NCI-H2081 treated with DMSO at 0.1 percent for 48 hours (cell line): ENCODE measurements around the gene UMODL1.
"Not testable (repeated sequence)": the region's sequence is repeated elsewhere in the genome, so short reads cannot be mapped to it uniquely, and the experiment has no call there.

Experiments used
- DNase-seq: peaks from one replicate; lab custom pipeline; 2025; lab: John Stamatoyannopoulos, UW

The UMODL1 gene

DNA sequence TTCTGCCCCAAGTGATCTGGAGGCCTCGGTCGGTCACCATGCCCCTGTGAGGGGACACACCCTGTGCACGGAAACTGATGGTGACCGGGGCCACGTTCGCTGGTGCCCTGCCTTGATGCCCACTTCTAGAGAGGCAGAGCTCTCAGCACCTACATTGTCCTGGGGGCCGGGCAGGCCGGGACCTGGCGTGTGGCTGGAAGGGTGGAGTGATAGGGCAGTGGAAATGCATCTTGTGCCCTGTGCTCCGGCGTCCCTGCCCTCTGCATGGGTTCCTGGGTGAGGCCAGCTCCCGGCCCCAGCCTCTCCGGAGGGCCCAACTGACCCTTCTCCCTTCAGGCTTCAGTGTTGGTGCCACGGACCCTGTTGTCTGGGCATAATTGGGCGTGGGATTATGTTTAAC is 11.0 kb upstream of the UMODL1 start:
- DNase-seq, result no peak

DNA sequence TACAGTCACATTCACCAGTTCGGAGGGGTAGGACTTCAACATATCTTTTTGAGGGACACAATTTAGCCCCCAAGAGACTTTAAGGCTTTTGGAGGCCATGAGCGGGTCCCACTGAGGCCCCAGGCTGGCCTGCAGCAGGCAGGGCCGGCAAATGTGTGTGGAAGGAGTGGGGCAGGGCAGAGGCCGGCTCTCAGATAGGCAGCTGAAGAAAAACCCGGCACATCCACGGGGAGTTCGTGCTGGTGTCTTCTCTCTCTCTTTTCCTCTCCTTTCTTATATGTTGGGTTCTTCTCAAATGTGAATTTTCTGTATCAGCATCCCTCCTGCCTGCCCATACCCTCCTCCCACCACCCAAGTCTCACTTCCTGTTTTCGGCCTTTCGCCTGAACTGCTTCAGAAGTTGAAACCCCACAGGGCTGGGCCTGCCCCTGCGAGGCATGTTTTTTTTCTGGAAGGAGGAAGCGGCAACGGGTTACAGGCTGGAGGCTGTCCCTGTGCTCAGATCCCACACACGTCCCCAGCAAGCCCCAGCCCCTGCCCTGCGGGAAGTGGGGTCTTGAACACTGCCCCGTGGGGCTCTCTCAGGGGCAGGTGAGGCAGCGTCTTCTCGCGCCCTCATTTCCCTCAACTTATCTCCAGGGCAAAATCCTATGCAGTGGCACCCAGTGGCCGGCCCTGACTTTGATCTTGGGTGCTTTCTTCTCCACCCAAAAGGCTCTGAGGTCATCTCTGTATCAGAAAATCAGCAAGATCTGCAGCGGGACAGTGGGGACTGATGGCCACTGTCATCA is 9.7 kb upstream of the UMODL1 start:
- DNase-seq, result no peak

DNA sequence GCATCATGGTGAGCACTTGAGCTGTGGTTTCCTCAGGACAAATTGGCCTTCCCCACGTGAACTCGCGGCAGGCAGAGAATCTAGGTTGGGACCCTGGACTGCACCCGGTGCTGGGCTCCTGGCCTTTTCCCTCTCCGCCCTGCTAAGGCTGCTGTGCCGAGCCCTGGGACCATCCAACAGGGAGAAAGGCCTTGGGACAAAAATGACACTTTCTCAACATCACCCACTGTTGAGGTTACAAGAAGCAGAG is 9.2 kb upstream of the UMODL1 start:
- DNase-seq, result no peak

DNA sequence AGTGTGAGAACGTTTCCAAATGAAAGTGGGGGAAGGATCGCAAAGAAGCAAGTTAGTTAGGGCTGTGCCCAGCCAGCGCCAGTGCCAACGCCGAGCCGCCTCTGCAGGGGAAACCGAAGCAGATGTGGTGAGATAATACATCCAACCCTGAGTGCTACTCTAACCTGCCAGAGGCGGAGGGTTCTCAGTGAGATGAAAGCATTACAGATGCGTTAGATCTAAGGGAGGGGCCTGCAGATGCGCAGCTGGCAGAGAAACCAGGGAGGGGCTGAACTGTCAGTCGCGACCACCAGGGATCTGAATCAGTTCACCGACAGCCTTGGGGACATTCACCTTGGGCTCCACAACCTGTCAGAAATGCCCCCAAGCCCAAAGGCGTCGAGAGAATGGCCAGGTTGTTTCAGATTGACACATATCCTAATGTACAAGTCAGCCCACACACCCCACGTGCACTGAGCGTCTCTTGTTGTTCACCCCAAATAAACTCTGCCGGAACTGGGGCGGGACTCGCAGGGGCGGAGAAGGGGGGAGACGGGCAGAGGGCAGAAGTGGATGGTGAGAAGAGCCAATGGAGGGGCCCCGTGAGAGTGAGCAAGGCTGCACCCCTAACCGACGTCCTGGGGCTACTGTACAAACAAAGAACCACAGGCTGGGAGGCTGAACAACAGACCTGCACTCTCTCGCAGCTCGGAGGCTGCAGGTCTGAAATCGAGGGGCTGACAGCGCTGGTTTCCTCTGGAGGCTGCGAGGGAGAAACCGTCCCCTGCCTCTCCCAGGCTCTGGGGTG is 8.7 kb upstream of the UMODL1 start:
- DNase-seq, result no peak

DNA sequence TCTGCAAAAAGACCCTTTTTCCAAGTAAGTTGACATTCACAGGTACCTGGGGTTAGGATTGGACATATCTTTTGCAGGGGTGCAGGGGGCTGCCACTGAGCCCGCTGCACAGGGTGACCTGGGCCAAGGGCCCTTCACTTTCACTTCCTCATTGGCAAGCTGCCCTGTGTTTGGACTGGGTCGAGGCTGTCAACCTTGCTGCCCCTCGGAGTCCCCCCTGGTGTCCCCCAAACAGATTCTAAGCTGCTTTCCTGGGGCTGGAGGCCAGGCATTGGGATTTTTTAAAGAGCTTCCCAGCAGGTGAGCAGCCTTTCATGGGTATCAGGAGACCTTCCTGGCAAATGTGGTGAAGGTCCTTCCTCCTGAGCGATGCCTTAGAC is 7.9 kb upstream of the UMODL1 start:
- DNase-seq, result no peak

DNA sequence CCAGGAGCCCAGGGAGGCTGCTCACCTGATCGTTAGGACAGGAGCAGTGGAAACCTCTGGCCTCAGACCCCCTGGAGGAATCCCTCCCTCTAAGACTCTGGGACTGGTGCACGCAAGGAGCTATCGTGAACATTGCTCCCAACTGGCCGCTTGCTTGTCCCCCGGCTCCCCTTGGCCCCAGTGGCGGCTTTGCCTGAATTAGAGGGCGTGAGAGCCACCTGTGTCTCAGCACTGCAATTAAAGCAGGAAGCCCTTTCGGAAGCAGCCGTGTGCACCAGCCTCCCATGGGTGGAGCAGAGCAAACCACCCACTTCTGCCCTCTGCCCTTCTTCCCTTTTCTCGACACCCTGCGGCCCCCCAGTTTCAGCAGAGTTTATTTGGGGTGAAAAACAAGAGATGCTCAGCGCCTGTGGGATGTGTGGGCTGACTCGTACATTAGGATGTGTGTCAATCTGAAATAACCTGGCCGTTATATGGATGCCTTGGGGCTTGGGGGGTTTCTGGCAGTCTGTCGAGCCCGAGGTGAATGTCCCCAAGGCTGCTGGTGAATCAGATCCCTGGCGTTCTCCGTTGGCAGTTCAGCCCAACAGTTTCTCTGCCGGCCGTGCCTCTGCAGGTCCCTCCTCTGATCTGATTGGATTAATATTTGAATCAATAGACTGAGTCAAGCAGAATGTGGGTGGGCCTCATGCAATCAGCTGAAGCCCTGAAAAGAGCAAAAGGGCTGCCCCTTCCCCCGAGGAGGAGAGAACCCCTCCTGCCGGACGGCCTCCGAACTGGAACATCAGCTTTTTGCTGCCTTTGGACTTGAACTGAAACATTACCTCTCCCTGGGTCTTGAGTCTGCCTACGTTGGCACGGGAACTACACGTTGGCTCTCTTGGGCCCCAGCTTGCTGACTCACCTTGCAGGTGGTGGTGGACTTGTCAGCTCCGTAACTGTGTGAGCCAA is 7.3 kb upstream of the UMODL1 start:
- DNase-seq, result no peak

DNA sequence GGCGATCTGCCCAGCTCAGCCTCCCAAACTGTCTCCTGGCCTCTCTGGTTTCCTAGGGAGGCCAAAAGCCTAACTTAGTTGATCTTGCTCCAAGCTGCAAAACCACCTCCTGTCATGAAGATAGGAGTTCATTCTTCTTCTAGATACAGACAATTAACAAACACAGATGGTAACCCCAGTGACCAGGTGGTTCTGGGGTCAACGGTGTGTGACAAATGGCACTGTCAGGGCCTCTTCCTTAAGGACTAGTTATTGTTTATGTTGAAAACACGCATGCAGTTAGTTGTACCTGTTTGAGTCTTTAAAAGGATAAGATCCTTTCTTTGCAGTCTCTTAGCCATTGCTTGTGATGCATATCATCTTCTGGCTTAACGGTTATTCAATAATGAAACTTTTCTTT is 4.6 kb upstream of the UMODL1 start:
- no peak for DNase-seq

DNA sequence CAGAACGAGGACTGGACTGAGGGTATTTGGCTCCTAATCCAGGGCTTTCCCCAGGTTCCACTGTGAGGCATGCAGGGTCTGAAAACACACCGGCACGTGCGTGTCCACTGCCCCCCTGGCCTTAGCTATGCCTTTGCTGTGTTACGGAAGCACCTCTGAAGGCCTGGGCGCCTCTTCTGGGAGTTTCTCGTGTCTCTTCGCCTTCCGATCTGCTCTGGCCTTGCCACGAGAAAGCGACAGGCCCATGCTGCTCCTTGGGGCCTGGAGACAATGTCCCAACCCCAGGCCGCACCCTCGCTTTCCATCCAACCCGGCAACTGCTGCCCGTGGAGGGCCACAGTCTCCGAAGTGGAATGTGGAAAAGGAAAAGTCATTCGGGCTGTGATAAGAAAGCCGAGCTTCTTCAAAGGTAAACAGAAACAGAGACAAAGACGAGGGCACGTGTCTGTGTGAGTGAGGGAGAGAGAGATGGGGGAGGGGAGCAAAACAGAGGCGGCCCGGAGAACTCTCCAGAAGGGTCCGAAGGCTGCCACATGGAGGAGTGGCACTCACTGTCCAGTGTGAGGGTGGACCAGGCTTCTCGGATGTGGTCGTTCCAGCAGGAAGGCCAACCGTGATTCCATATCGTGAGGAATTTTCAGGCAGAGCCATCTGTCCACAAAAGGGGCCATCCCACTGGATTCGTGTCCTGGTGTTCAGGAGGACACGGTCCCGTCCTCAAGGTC is 3.4 kb upstream of the UMODL1 start:
- DNase-seq, result no peak

DNA sequence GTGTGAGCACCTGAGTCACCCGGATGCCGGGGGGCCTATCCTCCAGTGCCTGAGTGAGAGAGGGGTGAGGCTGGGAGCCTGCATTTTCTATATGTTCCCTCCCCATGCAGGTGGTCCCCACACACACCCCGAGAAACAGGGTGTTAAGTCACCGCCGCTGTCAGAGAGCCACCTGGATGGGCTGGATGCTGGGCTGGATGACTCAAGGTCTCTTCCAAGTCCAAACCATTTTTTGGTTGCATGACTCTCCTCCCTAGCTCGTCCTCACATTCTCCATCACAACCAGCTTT is 2.9 kb upstream of the UMODL1 start:
- no peak for DNase-seq

DNA sequence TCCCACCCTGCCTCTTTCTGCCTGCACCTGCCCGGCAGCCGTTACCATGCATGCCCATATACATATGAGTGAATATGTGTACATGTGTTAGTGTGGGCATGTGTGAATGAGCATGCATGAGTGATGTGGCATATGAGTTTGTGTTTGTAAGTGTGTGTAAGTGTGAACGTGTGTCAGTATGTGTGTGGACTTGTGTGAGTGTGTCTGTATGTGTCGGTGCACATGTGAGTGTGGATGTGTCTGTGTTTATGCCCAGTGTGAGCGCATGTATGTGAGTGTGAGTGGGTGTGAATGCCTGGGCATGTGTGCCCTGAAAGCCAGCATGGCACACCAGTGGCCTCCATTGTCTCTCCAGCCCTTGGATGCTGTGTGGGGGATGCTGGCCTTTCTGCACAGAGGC is 2.5 kb upstream of the UMODL1 start:
- no peak for DNase-seq

DNA sequence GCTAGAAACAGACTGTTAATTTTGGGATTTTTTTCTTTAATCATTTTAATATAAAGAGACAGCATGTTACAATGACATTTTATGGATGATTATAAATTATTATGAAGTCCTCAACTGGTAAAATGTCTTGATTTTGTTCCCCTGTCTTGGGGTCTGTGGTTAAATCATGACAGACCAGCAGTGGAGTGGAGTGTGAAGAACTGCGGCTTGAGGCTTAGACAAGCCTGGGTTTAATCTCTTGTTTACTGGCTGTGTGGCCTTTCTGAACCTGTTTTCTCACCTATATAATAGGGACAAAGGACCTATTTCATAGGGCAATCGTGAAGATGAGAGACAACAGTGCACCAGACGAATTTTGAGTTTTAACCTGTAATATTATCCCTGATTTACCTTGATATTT is 1.8 kb upstream of the UMODL1 start:
- DNase-seq, result no peak

DNA sequence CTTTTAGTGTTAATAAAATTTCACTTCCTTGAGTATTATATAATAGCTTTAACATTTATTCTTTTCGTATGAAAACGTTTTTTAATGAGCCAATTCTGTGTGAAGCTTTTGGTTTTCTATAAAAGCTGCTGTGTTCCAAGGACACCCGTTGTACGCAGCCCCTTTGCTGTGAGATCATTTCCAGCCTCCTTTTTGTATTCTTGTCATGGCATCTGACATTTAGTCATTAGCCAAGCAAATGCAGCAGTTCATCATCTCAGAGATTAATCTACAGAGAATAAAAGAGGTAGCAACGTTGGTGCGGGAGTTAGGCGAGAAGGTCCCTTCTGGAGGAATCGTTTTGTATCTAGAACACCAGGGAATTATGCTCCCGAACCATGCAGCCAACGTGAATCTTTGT is 1.3 kb upstream of the UMODL1 start:
- no peak for DNase-seq

DNA sequence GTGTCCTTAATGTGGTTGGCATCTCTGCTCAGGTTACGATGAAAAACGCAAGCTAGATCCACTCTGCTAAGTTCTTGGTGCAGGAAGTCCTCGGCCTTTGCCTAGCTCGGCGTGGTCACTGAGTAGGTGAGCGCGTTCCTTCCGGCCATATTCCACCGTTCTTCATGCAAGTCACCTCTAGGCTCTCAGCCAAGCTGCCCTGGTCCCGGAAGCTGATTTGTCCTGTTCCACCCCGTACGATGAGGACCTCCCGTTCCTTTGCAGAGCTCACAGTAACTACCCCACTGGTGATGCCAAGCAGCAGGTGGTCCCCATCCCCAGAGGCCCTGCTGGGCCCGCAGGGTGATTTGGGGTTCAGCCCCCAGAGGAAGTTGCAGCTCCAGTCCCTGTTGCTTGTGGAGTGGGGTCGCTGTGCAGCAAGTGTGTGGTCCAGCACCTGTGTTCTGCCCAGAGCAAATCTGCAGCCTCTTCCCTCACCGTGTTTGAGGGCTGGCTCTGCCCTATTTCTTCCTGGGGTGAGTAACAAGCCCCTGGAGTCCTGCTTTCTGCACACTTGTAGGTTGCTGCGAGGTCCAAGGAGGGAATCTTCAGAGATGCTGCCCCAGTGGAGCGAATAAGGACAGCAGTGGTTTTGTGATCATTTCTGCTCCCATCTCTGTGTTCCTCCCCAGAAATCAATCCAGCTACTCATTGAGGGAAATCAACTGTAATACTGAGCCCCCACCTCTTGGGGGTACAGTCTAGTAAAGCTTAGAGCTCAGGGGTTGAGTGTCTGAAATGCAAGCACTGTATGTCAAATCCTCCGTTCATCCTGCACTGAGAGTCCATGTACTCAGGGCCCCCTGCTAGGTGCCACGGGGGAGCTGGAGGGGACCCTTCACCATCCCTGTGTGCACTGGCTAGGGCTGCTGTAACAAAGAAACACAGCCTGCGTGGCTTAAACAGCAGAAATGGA is 2.3 kb downstream of the UMODL1 start:
- no peak for DNase-seq

DNA sequence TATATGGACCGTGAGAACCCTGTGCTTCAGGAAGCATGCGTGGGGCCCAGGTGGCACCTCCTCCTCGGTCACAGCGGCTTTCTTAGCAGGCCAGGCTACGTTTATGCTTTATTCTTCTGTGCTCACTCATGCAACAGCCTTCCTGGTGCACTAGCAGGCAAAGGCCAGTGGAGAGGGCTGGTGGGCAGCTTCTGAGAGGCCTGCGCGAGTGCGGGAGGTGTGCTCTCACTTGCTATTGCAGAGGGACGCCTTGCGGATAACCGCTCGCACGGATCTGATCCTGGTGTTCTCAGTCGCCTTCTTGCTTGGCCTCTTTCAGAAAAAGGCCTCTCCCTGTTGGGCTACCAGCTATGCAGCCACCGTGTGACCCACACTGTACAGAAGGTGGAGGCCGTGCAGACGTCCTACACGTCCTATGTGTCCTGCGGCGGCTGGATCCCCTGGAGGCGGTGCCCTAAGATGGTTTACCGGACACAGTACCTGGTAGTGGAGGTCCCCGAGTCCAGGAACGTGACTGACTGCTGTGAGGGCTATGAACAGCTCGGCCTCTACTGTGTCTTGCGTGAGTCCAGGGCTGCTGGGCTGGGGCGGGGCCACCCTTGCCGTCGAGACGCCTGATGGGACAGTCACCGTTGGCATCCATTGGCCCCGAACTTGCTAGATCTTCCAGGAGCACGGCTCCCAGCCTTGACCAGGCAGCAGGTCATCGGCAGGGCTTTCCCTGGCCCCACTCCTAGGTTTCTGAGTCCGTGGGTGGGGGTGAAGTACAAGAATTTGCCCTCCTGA is 4.8 kb downstream of the UMODL1 start:
- no peak for DNase-seq

DNA sequence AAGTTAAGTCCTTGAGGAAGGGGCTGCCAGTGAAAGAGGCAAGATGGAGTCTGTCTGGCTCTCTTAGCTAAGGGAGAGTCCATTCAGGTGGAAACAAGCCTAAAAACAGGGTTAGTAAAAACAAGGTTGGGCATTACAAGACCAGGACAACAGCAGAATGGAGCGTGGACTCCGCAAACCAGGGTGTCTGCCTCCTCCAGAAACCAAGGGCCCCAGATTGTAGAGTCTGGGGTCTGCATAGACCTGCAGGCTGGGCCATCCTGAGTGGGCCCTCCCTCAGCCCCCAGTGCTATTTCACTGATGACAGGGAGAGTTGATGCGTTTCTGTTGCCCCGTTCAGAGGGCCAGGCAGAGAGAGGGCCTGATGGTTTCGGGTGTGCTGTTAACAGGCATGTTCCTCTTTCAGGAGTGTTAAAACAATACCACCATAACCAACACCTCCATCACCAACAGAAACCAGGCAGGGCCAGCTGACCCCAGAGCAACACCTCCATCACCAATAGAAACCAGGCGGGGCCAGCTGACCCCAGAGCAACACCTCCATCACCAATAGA is 6.6 kb downstream of the UMODL1 start:
- not testable (repeated sequence) for DNase-seq

DNA sequence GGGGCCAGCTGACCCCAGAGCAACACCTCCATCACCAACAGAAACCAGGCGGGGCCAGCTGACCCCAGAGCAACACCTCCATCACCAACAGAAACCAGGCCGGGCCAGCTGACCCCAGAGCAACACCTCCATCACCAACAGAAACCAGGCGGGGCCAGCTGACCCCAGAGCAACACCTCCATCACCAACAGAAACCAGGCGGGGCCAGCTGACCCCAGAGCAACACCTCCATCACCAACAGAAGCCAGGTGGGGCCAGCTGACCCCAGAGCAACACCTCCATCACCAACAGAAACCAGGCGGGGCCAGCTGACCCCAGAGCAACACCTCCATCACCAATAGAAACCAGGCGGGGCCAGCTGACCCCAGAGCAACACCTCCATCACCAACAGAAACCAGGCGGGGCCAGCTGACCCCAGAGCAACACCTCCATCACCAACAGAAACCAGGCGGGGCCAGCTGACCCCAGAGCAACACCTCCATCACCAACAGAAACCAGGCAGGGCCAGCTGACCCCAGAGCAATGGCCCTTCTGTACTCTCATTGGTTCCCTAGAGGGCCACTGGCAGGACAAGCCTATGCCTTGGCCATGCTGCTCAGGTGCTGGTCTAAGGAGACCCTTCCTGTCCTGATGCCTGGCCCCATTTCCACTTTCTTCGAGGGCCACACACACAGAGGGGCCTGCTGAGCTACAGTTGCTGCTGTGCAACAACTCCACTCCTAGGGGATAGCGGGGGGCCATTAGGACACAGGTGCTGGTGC is 7.3 kb downstream of the UMODL1 start:
- DNase-seq, result not testable (repeated sequence)

DNA sequence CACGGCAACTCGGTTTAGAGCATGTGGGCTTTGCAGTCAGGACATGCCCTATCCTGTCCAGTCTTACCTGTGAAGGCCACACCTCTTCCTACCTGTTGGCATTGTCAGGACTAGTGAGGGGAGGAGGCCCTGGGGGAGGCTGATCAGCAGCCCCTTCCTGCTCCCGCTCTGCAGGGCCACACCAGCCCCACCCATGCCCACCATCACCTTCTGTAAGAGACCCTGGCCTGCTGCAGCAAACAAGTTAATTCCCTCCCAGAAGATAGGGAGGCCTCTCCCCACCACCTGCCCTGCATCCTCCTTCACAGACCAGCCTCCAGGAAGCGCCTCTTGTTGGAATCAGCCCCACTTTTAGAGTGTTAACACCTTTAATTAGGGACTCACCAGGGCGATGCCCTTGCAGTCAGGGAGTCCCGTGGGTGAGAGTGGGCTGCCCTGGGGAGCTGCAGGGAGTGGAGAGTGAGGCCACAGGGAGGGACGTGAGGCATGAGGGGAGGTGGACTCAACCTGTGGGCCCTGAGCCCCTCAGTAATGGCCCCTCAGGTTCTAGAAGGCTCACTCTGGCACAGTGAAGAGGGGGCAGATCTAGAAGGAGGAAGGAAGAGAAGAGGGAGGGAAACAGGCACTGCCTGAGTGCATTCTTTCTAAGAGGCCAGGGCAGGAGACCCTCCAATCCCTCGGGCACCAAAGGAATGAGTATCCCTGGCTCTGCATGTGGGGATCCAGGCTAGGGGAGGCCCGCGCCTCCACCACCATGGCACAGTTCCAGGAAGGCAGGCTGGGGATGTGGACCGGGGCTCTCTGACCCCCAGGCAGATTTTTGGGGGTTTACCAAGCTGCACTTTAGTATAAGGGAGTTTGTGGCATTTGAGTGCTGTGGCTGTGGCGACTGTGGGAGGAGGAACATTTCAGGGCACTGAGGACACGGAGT is 8.2 kb downstream of the UMODL1 start:
- DNase-seq, result no peak
